Measurements from ENCODE around the gene DHRS7B. TPM values are rescaled to one million over a fixed set of nuclear protein-coding genes. Genes with fewer than 3 reads are reported as not detected.
"Not testable (repeated sequence)": the region's sequence is repeated elsewhere in the genome, so short reads cannot be mapped to it uniquely, and the experiment has no call there.

The DHRS7B gene
- total and polyA plus RNA-seq, 5 donors: 27.1 to 39.7 (median 32.3) TPM

GRCh38 chr17:21113049-21113690, 13.6 kb upstream of the DHRS7B start:
- Histone ChIP-seq H3K27me3 (ENCODE audit: control insufficient read depth, insufficient read depth) (no peaks in the 10 kb centered on the region), H3K27ac (ENCODE audit: low read length) (no peak overlapping the region), H3K4me1 (ENCODE audit: control insufficient read depth, insufficient read depth, low read length) (no peaks in the 10 kb centered on the region), H3K4me3 (ENCODE audit: low read length) (no peak overlapping the region), H3K9me3 (ENCODE audit: control insufficient read depth, low read length) (no peaks in the 10 kb centered on the region)
- WGBS: 60% methylated on average over 5 of the region's 5 CpGs
- DNase-seq (no peak), ATAC-seq (no peak)
- intact Hi-C loops (cut with DNase I): loop anchor here in 2 of 4 donors (10.0 kb wide), 1 partner anchor 402 kb away; no protein-coding TSS in a partner anchor

- no peak overlapping the region for H3K4me3 ChIP-seq (ENCODE audit: low read length)
- no peak for DNase-seq
- no peak for ATAC-seq
- WGBS: 48% methylated on average over 1 of the region's 1 CpG
- no peak overlapping the region for H3K27ac ChIP-seq (ENCODE audit: low read length)
- intact Hi-C loops (cut with DNase I): loop anchor here in 2 of 4 donors (10.0 kb wide), 1 partner anchor 401 kb away; no protein-coding TSS in a partner anchor
- no peaks in the 10 kb centered on the region for H3K9me3 ChIP-seq (ENCODE audit: control insufficient read depth, low read length)
- no peaks in the 10 kb centered on the region for H3K27me3 ChIP-seq (ENCODE audit: control insufficient read depth, insufficient read depth)
- H3K4me1 ChIP-seq (ENCODE audit: control insufficient read depth, insufficient read depth, low read length): no peaks in the 10 kb centered on the region
Measured at GRCh38 chr17:21113716-21114115, 13.0 kb upstream of the DHRS7B start.

GRCh38 chr17:21114791-21115190, 12.0 kb upstream of the DHRS7B start:
- not testable (repeated sequence) for DNase-seq; H3K4me1 ChIP-seq (ENCODE audit: control insufficient read depth, insufficient read depth, low read length); H3K27me3 ChIP-seq (ENCODE audit: control insufficient read depth, insufficient read depth); ATAC-seq; H3K4me3 ChIP-seq (ENCODE audit: low read length); H3K27ac ChIP-seq (ENCODE audit: low read length); H3K9me3 ChIP-seq (ENCODE audit: control insufficient read depth, low read length)
- intact Hi-C loops (cut with DNase I): loop anchor here in 2 of 4 donors (10.0 kb wide), 1 partner anchor 400 kb away; no protein-coding TSS in a partner anchor
- WGBS: 75% methylated on average over 4 of the region's 4 CpGs

GRCh38 chr17:21119247-21119918, 7.4 kb upstream of the DHRS7B start:
- Histone ChIP-seq H3K4me1 (ENCODE audit: control insufficient read depth, insufficient read depth, low read length) (no peaks in the 10 kb centered on the region), H3K27ac (ENCODE audit: low read length) (no peak overlapping the region), H3K4me3 (ENCODE audit: low read length) (no peak overlapping the region), H3K27me3 (ENCODE audit: control insufficient read depth, insufficient read depth) (no peaks in the 10 kb centered on the region), H3K9me3 (ENCODE audit: control insufficient read depth, low read length) (no peaks in the 10 kb centered on the region)
- intact Hi-C loops (cut with DNase I): loop anchor here in 2 of 4 donors (10.0 kb wide), 1 partner anchor 395 kb away; no protein-coding TSS in a partner anchor
- DNase-seq (peak; percentile 73 to 83 (median 79)), ATAC-seq (peak; percentile 76 to 87)
- 25% methylated on average over 25 of the region's 25 CpGs for WGBS

- WGBS: 2% methylated on average over 5 of the region's 5 CpGs
- no peak overlapping the region for H3K27ac ChIP-seq (ENCODE audit: low read length)
- intact Hi-C loops (cut with DNase I): loop anchor here (10.0 kb wide), 4 partner anchors 95 to 395 kb away; partner anchors contain the start of genes MAP2K3 (in 4 of the 4), NATD1 (in 2 of the 4) and TMEM11 (in 2 of the 4)
- H3K27me3 ChIP-seq (ENCODE audit: control insufficient read depth, insufficient read depth): no peaks in the 10 kb centered on the region
- ATAC-seq: no peak
- H3K9me3 ChIP-seq (ENCODE audit: control insufficient read depth, low read length): no peaks in the 10 kb centered on the region
- H3K4me1 ChIP-seq (ENCODE audit: control insufficient read depth, insufficient read depth, low read length): no peaks in the 10 kb centered on the region
- H3K4me3 ChIP-seq (ENCODE audit: low read length): no peak overlapping the region
- DNase-seq: no peak
Measured at GRCh38 chr17:21119919-21120249, 6.9 kb upstream of the DHRS7B start.

GRCh38 chr17:21124086-21124485, 2.7 kb upstream of the DHRS7B start:
- Histone ChIP-seq H3K9me3 (ENCODE audit: control insufficient read depth, low read length) (no peaks in the 10 kb centered on the region), H3K27me3 (ENCODE audit: control insufficient read depth, insufficient read depth) (no peaks in the 10 kb centered on the region), H3K27ac (ENCODE audit: low read length) (no peak overlapping the region), H3K4me1 (ENCODE audit: control insufficient read depth, insufficient read depth, low read length) (no peaks in the 10 kb centered on the region), H3K4me3 (ENCODE audit: low read length) (no peak overlapping the region)
- intact Hi-C loops (cut with DNase I): loop anchor here (10.0 kb wide), 3 partner anchors 91 to 161 kb away; partner anchors contain the start of genes MAP2K3 (in 4 of the 4), NATD1 (in 2 of the 4) and TMEM11 (in 2 of the 4)
- DNase-seq (no peak), ATAC-seq (no peak)
- WGBS: 41% methylated on average over 4 of the region's 4 CpGs

- intact Hi-C loops (cut with DNase I): loop anchor here (10.0 kb wide), 3 partner anchors 90 to 160 kb away; partner anchors contain the start of genes MAP2K3 (in 4 of the 4), NATD1 (in 2 of the 4) and TMEM11 (in 2 of the 4)
- H3K4me3 ChIP-seq (ENCODE audit: low read length); ATAC-seq; H3K27me3 ChIP-seq (ENCODE audit: control insufficient read depth, insufficient read depth); DNase-seq; H3K4me1 ChIP-seq (ENCODE audit: control insufficient read depth, insufficient read depth, low read length); H3K27ac ChIP-seq (ENCODE audit: low read length); H3K9me3 ChIP-seq (ENCODE audit: control insufficient read depth, low read length): not testable (repeated sequence)
- WGBS: 89% methylated on average over 4 of the region's 4 CpGs
Measured at GRCh38 chr17:21124517-21124916, 2.2 kb upstream of the DHRS7B start.

GRCh38 chr17:21125862-21126261, 902 bp upstream of the DHRS7B start:
- intact Hi-C loops (cut with DNase I): loop anchor here (5.0 to 10.0 kb wide), 4 partner anchors 86 to 159 kb away; partner anchors contain the start of genes MAP2K3 (in 4 of the 4), TMEM11 (in 3 of the 4) and NATD1 (in 2 of the 4)
- H3K4me1 ChIP-seq (ENCODE audit: control insufficient read depth, insufficient read depth, low read length): no peaks in the 10 kb centered on the region
- H3K27ac ChIP-seq (ENCODE audit: low read length): no peak overlapping the region
- no peak for DNase-seq
- ATAC-seq: no peak
- H3K27me3 ChIP-seq (ENCODE audit: control insufficient read depth, insufficient read depth): no peaks in the 10 kb centered on the region
- whole genome bisulfite sequencing: 48% methylated on average over 6 of the region's 6 CpGs
- peak overlapping the region; percentile 48 for H3K4me3 ChIP-seq (ENCODE audit: low read length)
- H3K9me3 ChIP-seq (ENCODE audit: control insufficient read depth, low read length): no peaks in the 10 kb centered on the region

GRCh38 chr17:21127509-21128077, 829 bp downstream of the DHRS7B start:
- 23% methylated on average over 9 of the region's 9 CpGs for WGBS
- DNase-seq (no peak), ATAC-seq (no peak)
- intact Hi-C loops (cut with DNase I): loop anchor here (5.0 to 10.0 kb wide), 4 partner anchors 85 to 157 kb away; partner anchors contain the start of genes MAP2K3 (in 4 of the 4), TMEM11 (in 3 of the 4) and NATD1 (in 2 of the 4)
- Histone ChIP-seq H3K27me3 (ENCODE audit: control insufficient read depth, insufficient read depth) (no peaks in the 10 kb centered on the region), H3K27ac (ENCODE audit: low read length) (peak overlapping the region; percentile 69), H3K4me3 (ENCODE audit: low read length) (peak overlapping the region; percentile 48), H3K9me3 (ENCODE audit: control insufficient read depth, low read length) (no peaks in the 10 kb centered on the region), H3K4me1 (ENCODE audit: control insufficient read depth, insufficient read depth, low read length) (no peaks in the 10 kb centered on the region)

- H3K9me3 ChIP-seq (ENCODE audit: control insufficient read depth, low read length): no peaks in the 10 kb centered on the region
- ATAC-seq (peak in 1 of 2 donors; percentile 34), DNase-seq (peak in 1 of 3 donors; percentile 25)
- intact Hi-C loops (cut with DNase I): loop anchor here (5.0 to 10.0 kb wide), 4 partner anchors 83 to 156 kb away; partner anchors contain the start of genes MAP2K3 (in 4 of the 4), TMEM11 (in 3 of the 4) and NATD1 (in 2 of the 4)
- no peaks in the 10 kb centered on the region for H3K4me1 ChIP-seq (ENCODE audit: control insufficient read depth, insufficient read depth, low read length)
- 62% methylated on average over 9 of the region's 9 CpGs for WGBS
- H3K4me3 ChIP-seq (ENCODE audit: low read length): no peak overlapping the region
- no peak overlapping the region for H3K27ac ChIP-seq (ENCODE audit: low read length)
- no peaks in the 10 kb centered on the region for H3K27me3 ChIP-seq (ENCODE audit: control insufficient read depth, insufficient read depth)
Measured at GRCh38 chr17:21129023-21129681, 2.4 kb downstream of the DHRS7B start.

Data from right cardiac atrium (tissue), 5 donors.